Cardiac muscle cell (in vitro differentiated cells and primary cell): ENCODE measurements around the gene ACOT7. TPM values are rescaled to one million over a fixed set of nuclear protein-coding genes. Genes with fewer than 3 reads are reported as not detected.
A peak's percentile ranks its signal among the peaks of the same experiment; 100 is the strongest.

Experiments
- DNase-seq, 2 donors: peaks; one replicate each; pipeline versions ENCODE4 v3.0.0 to v3.0.0-alpha.2; 2010 to 2017; ENCODE audit warnings: low read depth in 1 of 2, low spot score in 1 of 2
- H3K27ac ChIP-seq: fragments of 200-600 bp; sonication (generic); 2 replicates; pipeline ENCODE4 v1.5.1; 2016
- H3K27me3 ChIP-seq: fragments of 200-600 bp; sonication (generic); 2 replicates; pipeline ENCODE4 v1.6.0; 2016; ENCODE audit warnings: control low read depth
- H3K36me3 ChIP-seq: fragments of 200-600 bp; sonication (generic); 2 replicates; pipeline ENCODE4 v1.5.1; 2016; ENCODE audit warnings: control low read depth
- H3K4me1 ChIP-seq: fragments of 200-600 bp; sonication (generic); 2 replicates; pipeline ENCODE4 v1.8.1; 2017; ENCODE audit warnings: low read depth, mild to moderate bottlenecking, mixed run types
- H3K4me3 ChIP-seq: fragments of 200-600 bp; sonication (generic); 2 replicates; pipeline ENCODE4 v1.5.1; 2016; ENCODE audit warnings: mild to moderate bottlenecking
- H3K9me3 ChIP-seq: fragments of 200-600 bp; sonication (generic); 2 replicates; pipeline ENCODE4 v1.5.1; 2017; ENCODE audit warnings: low read depth, mild to moderate bottlenecking, control low read depth
- polyA plus RNA-seq: library from polyadenylated mRNA; unstranded; fragments of >200 nt; fragmentation: Nextera tagmentation; extraction: Ambion mirVana; gene quantifications from 2 replicates; pipeline ENCODE4 v1.2.1, GENCODE V29; 2016
- total RNA-seq: library from RNA; depleted of rRNA; stranded (reverse); fragments of >200 nt; gene quantifications from 2 replicates; pipeline ENCODE4 v1.2.3, GENCODE V29; 2016
- TF ChIP-seq, protein P1 (sequence below): IDR thresholded peaks from 2 replicates; pipeline ENCODE4 v1.5.1; 2012; ENCODE audit warnings: low read depth, mild to moderate bottlenecking, low read length

Gene ACOT7
- total and polyA plus RNA-seq, 2 experiments from 2014 or later, result 11.8 to 51.2 TPM

DNA sequence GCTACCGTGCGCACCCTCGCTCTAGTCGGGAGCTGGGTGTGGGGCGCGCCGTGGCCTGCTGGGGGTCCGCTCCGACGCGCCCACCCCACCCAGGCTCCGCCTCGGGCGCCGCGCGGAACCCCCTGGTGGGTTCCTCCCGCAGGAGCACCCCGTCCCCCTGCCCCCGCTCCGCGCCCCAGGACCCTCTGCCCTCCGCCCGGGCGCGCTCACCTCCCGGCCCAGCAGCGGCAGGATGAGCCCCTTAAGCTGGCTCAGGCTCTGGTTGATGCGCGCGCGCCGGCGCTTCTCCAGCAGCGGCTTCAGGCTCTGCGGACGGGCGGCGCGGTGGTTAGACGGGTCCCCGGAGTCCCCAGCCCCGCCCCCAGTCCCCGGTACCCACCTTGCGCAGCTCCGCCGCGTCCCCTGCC is 25.8 kb upstream of the ACOT7 start:
- no peaks in the 10 kb centered on the region for H3K9me3 ChIP-seq
- H3K27ac ChIP-seq, result no peak overlapping the region
- peaks cover 2% of the 10 kb centered on the region for H3K4me1 ChIP-seq
- H3K36me3 ChIP-seq, result no peaks in the 10 kb centered on the region
- peaks cover 100% of the 10 kb centered on the region for H3K27me3 ChIP-seq
- DNase-seq, result no peak
- TF ChIP-seq, protein P1, sequence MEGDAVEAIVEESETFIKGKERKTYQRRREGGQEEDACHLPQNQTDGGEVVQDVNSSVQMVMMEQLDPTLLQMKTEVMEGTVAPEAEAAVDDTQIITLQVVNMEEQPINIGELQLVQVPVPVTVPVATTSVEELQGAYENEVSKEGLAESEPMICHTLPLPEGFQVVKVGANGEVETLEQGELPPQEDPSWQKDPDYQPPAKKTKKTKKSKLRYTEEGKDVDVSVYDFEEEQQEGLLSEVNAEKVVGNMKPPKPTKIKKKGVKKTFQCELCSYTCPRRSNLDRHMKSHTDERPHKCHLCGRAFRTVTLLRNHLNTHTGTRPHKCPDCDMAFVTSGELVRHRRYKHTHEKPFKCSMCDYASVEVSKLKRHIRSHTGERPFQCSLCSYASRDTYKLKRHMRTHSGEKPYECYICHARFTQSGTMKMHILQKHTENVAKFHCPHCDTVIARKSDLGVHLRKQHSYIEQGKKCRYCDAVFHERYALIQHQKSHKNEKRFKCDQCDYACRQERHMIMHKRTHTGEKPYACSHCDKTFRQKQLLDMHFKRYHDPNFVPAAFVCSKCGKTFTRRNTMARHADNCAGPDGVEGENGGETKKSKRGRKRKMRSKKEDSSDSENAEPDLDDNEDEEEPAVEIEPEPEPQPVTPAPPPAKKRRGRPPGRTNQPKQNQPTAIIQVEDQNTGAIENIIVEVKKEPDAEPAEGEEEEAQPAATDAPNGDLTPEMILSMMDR, result no peak
- peak overlapping the region; percentile 20 for H3K4me3 ChIP-seq

DNA sequence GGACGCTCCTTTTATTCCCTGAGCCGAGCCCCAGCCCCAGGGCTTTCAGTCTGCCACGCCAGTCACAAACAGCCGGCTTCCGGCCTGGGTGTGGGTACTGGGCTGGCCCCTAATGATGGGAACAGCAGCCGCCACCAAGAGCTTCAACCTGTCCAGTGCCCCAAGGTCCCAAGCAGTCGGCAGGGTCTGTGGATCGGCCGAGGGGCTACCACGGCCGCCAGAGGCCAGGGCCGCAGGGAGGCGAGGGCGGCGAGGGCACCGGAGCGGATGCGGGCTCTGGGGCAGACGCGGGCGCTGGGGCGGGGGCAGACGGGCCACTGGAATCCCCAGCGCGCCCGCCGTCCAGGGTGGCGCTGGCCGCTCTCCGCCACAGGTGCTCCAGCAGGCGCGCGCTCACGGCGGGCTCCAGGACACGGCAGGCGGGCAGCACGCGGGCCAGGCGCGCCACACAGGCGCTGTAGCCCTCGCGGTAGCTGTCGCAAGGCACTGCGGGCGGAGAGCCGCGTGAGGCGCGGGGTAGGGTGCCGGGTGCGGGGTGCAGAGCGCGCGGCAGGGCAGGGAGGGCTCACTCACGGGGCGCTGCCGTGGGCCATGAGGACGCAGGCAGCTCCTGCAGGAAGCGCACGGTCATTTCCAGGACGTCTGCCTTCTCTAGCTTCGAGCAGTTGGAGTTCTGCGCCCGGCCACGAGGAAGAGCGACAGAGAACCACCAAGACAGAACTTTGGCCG is 25.3 kb upstream of the ACOT7 start:
- no peak for DNase-seq

DNA sequence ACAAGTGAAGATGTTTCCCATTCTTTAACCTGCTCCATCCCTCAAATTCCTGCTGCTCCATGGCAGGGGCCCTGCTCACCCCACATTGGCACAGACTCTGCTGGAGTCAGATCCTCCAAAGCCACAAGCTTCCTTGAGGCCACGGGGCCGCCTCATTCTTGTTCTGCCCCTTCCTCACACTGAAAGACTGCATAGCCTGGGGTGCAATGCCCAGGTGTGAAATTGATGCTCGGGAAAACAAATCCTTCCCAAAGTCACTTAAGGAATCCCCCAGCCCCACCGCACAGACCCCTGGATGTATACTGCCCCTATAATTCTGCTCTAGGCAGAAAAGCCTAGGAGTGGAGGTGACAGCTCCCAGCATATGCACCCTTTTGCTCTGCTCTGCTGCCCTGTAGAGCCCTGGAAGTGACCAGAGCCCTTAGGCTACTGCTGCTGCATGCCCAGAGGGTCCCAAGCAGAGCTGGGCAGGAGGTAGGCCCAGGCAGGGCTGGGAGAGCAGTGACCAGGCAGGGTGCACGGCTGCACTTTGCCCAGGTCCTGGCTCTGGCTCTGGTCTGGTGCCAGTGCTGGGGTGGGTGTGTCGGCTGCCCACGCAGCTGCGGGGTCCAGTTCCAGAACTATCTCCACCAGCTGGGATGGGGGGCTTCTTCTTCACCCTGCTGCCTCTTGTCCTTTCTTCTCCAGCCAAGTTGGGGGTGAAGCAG is 24.5 kb upstream of the ACOT7 start:
- Histone ChIP-seq H3K9me3 (no peaks in the 10 kb centered on the region), H3K4me3 (no peak overlapping the region), H3K27ac (no peak overlapping the region), H3K27me3 (peaks cover 99% of the 10 kb centered on the region), H3K4me1 (peaks cover 2% of the 10 kb centered on the region), H3K36me3 (no peaks in the 10 kb centered on the region)
- DNase-seq, result no peak
- TF ChIP-seq, protein P1, result no peak

More for the DNA sequence above, 25.3 kb upstream of the ACOT7 start:
- peaks cover 2% of the 10 kb centered on the region for H3K4me1 ChIP-seq
- no peaks in the 10 kb centered on the region for H3K36me3 ChIP-seq
- H3K4me3 ChIP-seq, result no peak overlapping the region
- no peak overlapping the region for H3K27ac ChIP-seq
- no peaks in the 10 kb centered on the region for H3K9me3 ChIP-seq
- TF ChIP-seq, protein P1, result no peak
- peaks cover 99% of the 10 kb centered on the region for H3K27me3 ChIP-seq

DNA sequence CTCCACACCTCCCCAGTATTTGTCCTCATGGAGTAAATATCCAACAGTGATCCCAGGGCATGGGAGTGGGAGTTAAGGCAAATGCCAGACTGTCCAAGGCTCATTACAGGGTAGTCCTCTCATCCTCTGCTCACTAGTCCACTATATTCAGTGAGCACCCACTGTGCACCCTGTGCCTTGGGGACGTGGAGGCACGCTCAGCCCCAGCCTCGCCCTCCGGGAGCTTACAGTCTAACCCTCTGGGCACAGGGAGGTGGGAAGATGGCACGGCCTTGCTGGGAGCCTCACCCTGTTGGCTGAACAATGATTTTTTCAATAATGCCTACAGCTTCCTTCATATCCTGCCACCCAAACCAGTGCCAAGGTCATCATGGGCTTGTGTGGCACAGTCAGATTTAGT is 23.3 kb upstream of the ACOT7 start:
- peaks cover 96% of the 10 kb centered on the region for H3K27me3 ChIP-seq
- peaks cover 2% of the 10 kb centered on the region for H3K4me1 ChIP-seq
- no peak overlapping the region for H3K27ac ChIP-seq
- DNase-seq, result no peak
- no peak overlapping the region for H3K4me3 ChIP-seq
- TF ChIP-seq, protein P1, result no peak
- no peaks in the 10 kb centered on the region for H3K36me3 ChIP-seq
- no peaks in the 10 kb centered on the region for H3K9me3 ChIP-seq

DNA sequence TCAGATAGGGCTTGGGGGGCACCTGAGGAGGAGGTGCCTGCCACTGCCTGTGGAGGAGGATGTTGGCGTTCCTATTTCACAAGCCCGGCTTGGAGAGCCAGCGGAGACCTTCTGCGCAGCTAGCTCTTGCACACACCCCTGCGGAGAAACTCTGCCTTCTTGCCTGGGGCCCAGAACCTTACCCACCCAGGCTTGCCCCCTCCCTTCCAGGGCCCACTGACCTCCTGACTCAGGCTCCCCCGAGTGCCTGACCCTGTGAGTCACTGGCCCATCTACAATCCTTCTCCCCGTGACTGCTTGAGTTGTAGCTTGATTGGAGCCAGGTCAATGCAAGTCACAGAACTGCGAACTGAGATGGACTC is 22.7 kb upstream of the ACOT7 start:
- Histone ChIP-seq H3K4me1 (peaks cover 2% of the 10 kb centered on the region), H3K27me3 (peaks cover 96% of the 10 kb centered on the region), H3K27ac (no peak overlapping the region), H3K4me3 (no peak overlapping the region), H3K9me3 (no peaks in the 10 kb centered on the region), H3K36me3 (no peaks in the 10 kb centered on the region)
- TF ChIP-seq, protein P1, result no peak
- no peak for DNase-seq
